H1 (cell line): ENCODE results near the gene RNFT2. TPM values are rescaled to one million over a fixed set of nuclear protein-coding genes. Genes with fewer than 3 reads are reported as not detected.

Source experiments
- CTCF ChIA-PET: fragments of 300-600 bp; sonication (Branson Sonifier 250); formaldehyde crosslinking; loops from one replicate; lab custom pipeline; 2021; ENCODE audit not compliant: partially characterized antibody; lab: Charles Lee
- POLR2A ChIA-PET: fragments of 300-600 bp; sonication (Branson Sonifier 250); formaldehyde crosslinking; loops from one replicate; lab custom pipeline; 2021; ENCODE audit warnings: inconsistent platforms; ENCODE audit not compliant: partially characterized antibody; lab: Charles Lee
- DNase-seq, 2 experiments: peaks; one replicate each; pipeline versions ENCODE4 v3.0.0 to v3.0.0-alpha.2; 2010 to 2022; ENCODE audit warnings: low spot score in 2 of 2, low read depth in 1 of 2, mixed read lengths in 1 of 2
- FAIRE-seq: peaks from 2 replicates; lab custom pipeline; 2011; peaks lifted over from hg19 to GRCh38; lab: Jason Lieb, UNC
- H2AFZ ChIP-seq: 2 replicates; pipeline ENCODE4 v1.8.1; 2012; ENCODE audit warnings: low read length, inconsistent platforms
- H2AK5ac ChIP-seq: 2 replicates; pipeline ENCODE4 v1.6.1; 2013; ENCODE audit warnings: low read depth, low read length
- H2BK120ac ChIP-seq: replicated peaks from 2 replicates; pipeline ENCODE3; 2013; ENCODE audit warnings: low read depth, low read length, inconsistent platforms
- H2BK12ac ChIP-seq: 2 replicates; pipeline ENCODE4 v1.6.1; 2013; ENCODE audit warnings: low read depth, low read length
- H2BK15ac ChIP-seq: 2 replicates; pipeline ENCODE4 v1.6.1; 2013; ENCODE audit warnings: low read length
- H2BK20ac ChIP-seq: 2 replicates; pipeline ENCODE4 v1.6.1; 2013; ENCODE audit warnings: low read length
- H2BK5ac ChIP-seq: 2 replicates; pipeline ENCODE4 v1.6.1; 2013; ENCODE audit warnings: low read depth, low read length
- H3K14ac ChIP-seq: 2 replicates; pipeline ENCODE4 v1.6.1; 2013; ENCODE audit warnings: inconsistent platforms; ENCODE audit not compliant: insufficient read length
- H3K18ac ChIP-seq: 2 replicates; pipeline ENCODE4 v1.6.1; 2013; ENCODE audit warnings: low read length; ENCODE audit errors: extremely low read depth
- H3K23ac ChIP-seq: 2 replicates; pipeline ENCODE4 v1.6.1; 2013; ENCODE audit warnings: inconsistent platforms; ENCODE audit not compliant: insufficient read length
- H3K23me2 ChIP-seq: 2 replicates; pipeline ENCODE4 v1.6.1; 2013; ENCODE audit warnings: low read depth, low read length
- H3K27ac ChIP-seq: 2 replicates; pipeline ENCODE4 v1.6.1; 2011; ENCODE audit warnings: low read depth, low read length, inconsistent platforms
- H3K27me3 ChIP-seq, 4 experiments: replicated peaks in 1 of 4; 1 replicate in 1 of 4; 2 replicates in 3 of 4; pipeline versions ENCODE4 v1.6.1 to v1.8.1; 2011 to 2013; ENCODE audit warnings: low read length in 3 of 4, mild to moderate bottlenecking in 3 of 4, inconsistent platforms in 2 of 4, mixed read lengths in 2 of 4, moderate library complexity in 1 of 4; ENCODE audit not compliant: control insufficient read depth in 3 of 4, insufficient read depth in 3 of 4; ENCODE audit errors: extremely low read depth in 1 of 4
- H3K36me3 ChIP-seq, 4 experiments: 2 replicates each; pipeline versions ENCODE4 v1.6.1 to v1.8.1; 2011 to 2013; ENCODE audit warnings: mild to moderate bottlenecking in 4 of 4, low read length in 3 of 4, moderate library complexity in 2 of 4, control low read depth in 1 of 4, inconsistent platforms in 1 of 4; ENCODE audit not compliant: insufficient read depth in 4 of 4, control insufficient read depth in 2 of 4
- H3K4ac ChIP-seq: replicated peaks from 2 replicates; pipeline ENCODE3; 2013; ENCODE audit warnings: low read length, low read depth, mixed read lengths, inconsistent platforms; ENCODE audit not compliant: insufficient read length
- H3K4me1 ChIP-seq, 4 experiments: replicated peaks in 1 of 4; 1 replicate in 1 of 4; 2 replicates in 3 of 4; pipeline versions ENCODE4 v1.6.1 to v1.8.1; 2011 to 2013; ENCODE audit warnings: low read length in 3 of 4, inconsistent platforms in 2 of 4, mixed read lengths in 1 of 4; ENCODE audit not compliant: insufficient read depth in 4 of 4, control insufficient read depth in 3 of 4
- H3K4me2 ChIP-seq, 2 experiments: 2 replicates each; pipeline versions ENCODE4 v1.6.1 to v1.8.1; 2011 to 2013; ENCODE audit warnings: low read depth in 2 of 2, low read length in 2 of 2, control low read depth in 1 of 2, inconsistent platforms in 1 of 2, mild to moderate bottlenecking in 1 of 2; ENCODE audit not compliant: insufficient read depth in 1 of 2
- H3K4me3 ChIP-seq, 4 experiments: fragments of 200-600, 300-600 bp in 1 of 4; sonication (generic), shearing (Covaris generic), sonication (Bioruptor Twin) in 1 of 4; 2 replicates each; pipeline versions ENCODE4 v1.5.1 to v1.8.1; 2011 to 2016; ENCODE audit warnings: low read length in 4 of 4, low read depth in 3 of 4, control low read depth in 2 of 4, inconsistent platforms in 2 of 4, mild to moderate bottlenecking in 2 of 4, mixed read lengths in 1 of 4, moderate library complexity in 1 of 4; ENCODE audit not compliant: insufficient read depth in 2 of 4; ENCODE audit errors: extremely low read depth in 1 of 4
- H3K56ac ChIP-seq: replicated peaks from 2 replicates; pipeline ENCODE3; 2013; ENCODE audit warnings: low read depth, mild to moderate bottlenecking, mixed read lengths, low read length, inconsistent platforms; ENCODE audit not compliant: insufficient read length
- H3K79me1 ChIP-seq: 2 replicates; pipeline ENCODE4 v1.6.1; 2013; ENCODE audit warnings: low read depth, low read length, control low read depth
- H3K79me2 ChIP-seq, 2 experiments: 2 replicates each; pipeline versions ENCODE4 v1.6.1 to v1.8.1; 2012 to 2013; ENCODE audit warnings: low read length in 2 of 2, mild to moderate bottlenecking in 2 of 2, inconsistent platforms in 1 of 2; ENCODE audit not compliant: insufficient read depth in 2 of 2, control insufficient read depth in 1 of 2
- H3K9ac ChIP-seq, 4 experiments: replicated peaks in 1 of 4; 1 replicate in 1 of 4; 2 replicates in 3 of 4; pipeline versions ENCODE4 v1.6.1 to v1.8.1; 2011 to 2013; ENCODE audit warnings: low read depth in 3 of 4, low read length in 3 of 4, control low read depth in 2 of 4, mild to moderate bottlenecking in 2 of 4, moderate library complexity in 2 of 4, inconsistent platforms in 1 of 4; ENCODE audit errors: extremely low read depth in 1 of 4
- H3K9me3 ChIP-seq, 2 experiments: 2 replicates each; pipeline versions ENCODE4 v1.6.1 to v1.8.1; 2012 to 2013; ENCODE audit warnings: mild to moderate bottlenecking in 2 of 2, moderate library complexity in 2 of 2, control low read depth in 1 of 2, inconsistent platforms in 1 of 2, low read depth in 1 of 2, low read length in 1 of 2, mixed read lengths in 1 of 2; ENCODE audit not compliant: insufficient read depth in 2 of 2
- H4K20me1 ChIP-seq, 2 experiments: replicated peaks in 1 of 2; 2 replicates each; pipeline versions ENCODE3 to v1.8.1; 2011 to 2013; ENCODE audit warnings: inconsistent platforms in 2 of 2, low read length in 2 of 2, mild to moderate bottlenecking in 1 of 2; ENCODE audit not compliant: insufficient read depth in 2 of 2, control insufficient read depth in 1 of 2
- H4K5ac ChIP-seq: 2 replicates; pipeline ENCODE4 v1.6.1; 2013; ENCODE audit warnings: low read length, low read depth, mixed read lengths, inconsistent platforms; ENCODE audit not compliant: insufficient read length
- H4K8ac ChIP-seq: 2 replicates; pipeline ENCODE4 v1.8.0; 2013; ENCODE audit warnings: mild to moderate bottlenecking, moderate library complexity, low read length, inconsistent platforms; ENCODE audit not compliant: insufficient read depth; ENCODE audit errors: extremely low read depth
- H4K91ac ChIP-seq: replicated peaks from 2 replicates; pipeline ENCODE3; 2013; ENCODE audit warnings: low read length, mixed read lengths, inconsistent platforms; ENCODE audit not compliant: insufficient read length
- FOSL1 ChIP-seq: IDR thresholded peaks from 2 replicates; pipeline ENCODE4 v1.6.1; 2011; ENCODE audit warnings: mild to moderate bottlenecking, low read depth, low read length, moderate library complexity; ENCODE audit not compliant: insufficient read depth
- GABPA ChIP-seq: IDR thresholded peaks from 2 replicates; pipeline ENCODE4 v1.6.1; 2011; ENCODE audit warnings: mild to moderate bottlenecking, low read length, moderate library complexity, borderline replicate concordance; ENCODE audit not compliant: insufficient read depth
- NRF1 ChIP-seq: IDR thresholded peaks from 2 replicates; pipeline ENCODE4 v1.6.1; 2011; ENCODE audit warnings: mild to moderate bottlenecking, low read depth, low read length, improper control_type of control experiment
- SIRT6 ChIP-seq: IDR thresholded peaks from one replicate; pipeline ENCODE4 v1.7.1; 2012; ENCODE audit warnings: low read length, inconsistent platforms
- WGBS, 2 experiments: shearing (Covaris generic) in 1 of 2; methylation state at CpG; one replicate each; pipeline versions ENCODE4 v1.1.6 to v1.1.7; 2013 to 2015; ENCODE audit warnings: low lambda C conversion rate in 2 of 2, mixed read lengths in 2 of 2, inconsistent platforms in 1 of 2, low coverage in 1 of 2, missing lambda C conversion rate in 1 of 2; ENCODE audit not compliant: insufficient replicate concordance in 2 of 2, insufficient coverage in 1 of 2, insufficient read length in 1 of 2; ENCODE audit errors: extremely low coverage in 1 of 2, missing lambda C conversion rate in 1 of 2; 5-methylcytosine and 5-hydroxymethylcytosine counted together
- polyA plus RNA-seq, 7 experiments: library from polyadenylated mRNA; depleted of rRNA in 3 of 7; stranded (reverse) in 5 of 7; unstranded in 2 of 7; fragments of >200 nt in 5 of 7; fragments of 200-250 nt in 2 of 7; gene quantifications; 1 replicate in 5 of 7; 2 replicates in 1 of 7; 4 replicates in 1 of 7; pipeline versions ENCODE4 v1.2.1 to v1.2.3, GENCODE V29; 2011 to 2013; ENCODE audit warnings: missing spikeins in 2 of 7, mixed read lengths in 2 of 7
- total RNA-seq: library from RNA; stranded (reverse); fragmentation: NEBNext Ultra II Directional; extraction: Animal tissue kit (Norgen Biotek cat#: 25700); gene quantifications from 2 replicates; pipeline ENCODE4 v1.2.1, GENCODE V29; 2021
- TF ChIP-seq, protein P1 (sequence below): IDR thresholded peaks from 2 replicates; pipeline ENCODE4 v1.6.1; 2011; ENCODE audit warnings: low read length, improper control_type of control experiment

The RNFT2 gene
- total and polyA plus RNA-seq, 2 of the 8 experiments (the other 6 are each of a cell fraction or from before 2014, with no cell fraction given): 14.2 to 33.1 TPM

DNA sequence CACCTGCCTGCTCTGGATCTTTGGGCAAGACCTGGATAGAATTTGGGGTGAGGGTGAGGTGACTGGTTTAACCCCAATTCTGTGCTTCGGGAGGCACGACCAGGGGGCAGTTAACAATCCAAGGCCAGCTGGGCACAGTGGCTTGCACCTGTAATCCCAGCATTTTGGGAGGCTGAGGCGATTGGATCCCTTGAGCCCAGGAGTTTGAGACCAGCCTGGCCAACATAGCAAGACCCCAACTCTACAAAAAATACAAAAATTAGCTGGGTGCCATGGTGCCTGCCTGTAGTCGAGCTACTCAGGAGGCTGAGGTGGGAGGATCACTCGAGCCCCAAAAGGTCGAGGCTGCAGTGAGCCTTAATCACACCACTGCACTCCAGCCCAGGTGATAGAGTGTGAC lies 105.0 kb downstream of the RNFT2 start:
- H3K18ac ChIP-seq: no peak overlapping the region
- ChIA-PET CTCF (interaction anchor here (1.0 to 5.9 kb wide), 3 partner anchors 11 to 20 kb away, joined by 3 to 33 read pairs (median 4); no protein-coding TSS in a partner anchor), POLR2A (interaction anchor here (0.8 kb wide), 1 partner anchor 11 kb away, joined by 3 read pairs; no protein-coding TSS in a partner anchor)
- no peak overlapping the region for H3K9ac ChIP-seq
- no peak overlapping the region for H4K5ac ChIP-seq
- no peak overlapping the region for H3K27ac ChIP-seq
- no peak overlapping the region for H3K4ac ChIP-seq
- DNase-seq (no peak), FAIRE-seq (no peak)
- H2BK15ac ChIP-seq: no peak overlapping the region
- H2BK120ac ChIP-seq: no peak overlapping the region
- H3K79me1 ChIP-seq: no peaks in the 10 kb centered on the region
- no peak overlapping the region for H3K14ac ChIP-seq
- no peak overlapping the region for H3K4me2 ChIP-seq
- H2BK20ac ChIP-seq: no peak overlapping the region
- no peak overlapping the region for H2AFZ ChIP-seq
- no peaks in the 10 kb centered on the region for H3K9me3 ChIP-seq
- no peak overlapping the region for H2BK12ac ChIP-seq
- H3K23me2 ChIP-seq: peaks cover 5% of the 10 kb centered on the region; the same call in 1 of the 2 replicates
- H3K4me1 ChIP-seq: no peaks in the 10 kb centered on the region
- H4K8ac ChIP-seq: no peak overlapping the region
- H4K91ac ChIP-seq: no peak overlapping the region
- peaks cover 0 to 3% of the 10 kb centered on the region in 2 experiments for H4K20me1 ChIP-seq
- no peak overlapping the region for H3K23ac ChIP-seq
- no peak overlapping the region for H2BK5ac ChIP-seq
- H3K4me3 ChIP-seq: no peak overlapping the region
- H2AK5ac ChIP-seq: no peak overlapping the region
- no peaks in the 10 kb centered on the region for H3K27me3 ChIP-seq
- H3K56ac ChIP-seq: no peak overlapping the region
- no peaks in the 10 kb centered on the region; a peak in 1 of 8 replicates for H3K36me3 ChIP-seq
- H3K79me2 ChIP-seq: no peaks in the 10 kb centered on the region
- 67% methylated on average over 6 of the region's 6 CpGs; no CpG with 5 or more reads in 1 of the 2 experiments for WGBS, 2 experiments
- TF ChIP-seq NRF1 (no peak), GABPA (no peak), FOSL1 (no peak), SIRT6 (no peak)
- TF ChIP-seq, protein P1, sequence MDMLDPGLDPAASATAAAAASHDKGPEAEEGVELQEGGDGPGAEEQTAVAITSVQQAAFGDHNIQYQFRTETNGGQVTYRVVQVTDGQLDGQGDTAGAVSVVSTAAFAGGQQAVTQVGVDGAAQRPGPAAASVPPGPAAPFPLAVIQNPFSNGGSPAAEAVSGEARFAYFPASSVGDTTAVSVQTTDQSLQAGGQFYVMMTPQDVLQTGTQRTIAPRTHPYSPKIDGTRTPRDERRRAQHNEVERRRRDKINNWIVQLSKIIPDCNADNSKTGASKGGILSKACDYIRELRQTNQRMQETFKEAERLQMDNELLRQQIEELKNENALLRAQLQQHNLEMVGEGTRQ: no peak
